ENCODE data around the gene PAX6.

- TF ChIP-seq, protein P1, sequence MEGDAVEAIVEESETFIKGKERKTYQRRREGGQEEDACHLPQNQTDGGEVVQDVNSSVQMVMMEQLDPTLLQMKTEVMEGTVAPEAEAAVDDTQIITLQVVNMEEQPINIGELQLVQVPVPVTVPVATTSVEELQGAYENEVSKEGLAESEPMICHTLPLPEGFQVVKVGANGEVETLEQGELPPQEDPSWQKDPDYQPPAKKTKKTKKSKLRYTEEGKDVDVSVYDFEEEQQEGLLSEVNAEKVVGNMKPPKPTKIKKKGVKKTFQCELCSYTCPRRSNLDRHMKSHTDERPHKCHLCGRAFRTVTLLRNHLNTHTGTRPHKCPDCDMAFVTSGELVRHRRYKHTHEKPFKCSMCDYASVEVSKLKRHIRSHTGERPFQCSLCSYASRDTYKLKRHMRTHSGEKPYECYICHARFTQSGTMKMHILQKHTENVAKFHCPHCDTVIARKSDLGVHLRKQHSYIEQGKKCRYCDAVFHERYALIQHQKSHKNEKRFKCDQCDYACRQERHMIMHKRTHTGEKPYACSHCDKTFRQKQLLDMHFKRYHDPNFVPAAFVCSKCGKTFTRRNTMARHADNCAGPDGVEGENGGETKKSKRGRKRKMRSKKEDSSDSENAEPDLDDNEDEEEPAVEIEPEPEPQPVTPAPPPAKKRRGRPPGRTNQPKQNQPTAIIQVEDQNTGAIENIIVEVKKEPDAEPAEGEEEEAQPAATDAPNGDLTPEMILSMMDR (IDR thresholded peaks at IDR 0.05; ENCODE audit: insufficient read depth, low read length, poor library complexity, severe bottlenecking): no peak
- TF ChIP-seq EZH2phosphoT487 (conservative IDR thresholded peaks at IDR 0.05; ENCODE audit: low read length): no peak
These were observed 23.1 kb upstream of the PAX6 start for GRCh38 chr11:31834237-31834636.

All from SU-DHL-6 (cell line).